DLD1 (cell line): ENCODE results near the gene RASGEF1B.

Source experiments
- in situ Hi-C: cut with HindIII; loops from 2 replicates; pipeline ENCODE4 v1.10.0; 2017; ENCODE audit warnings: low sequenced_read_pairs

The RASGEF1B gene

GRCh38 chr4:81471588-81472280 is at the start of gene RASGEF1B:
Gene RASGEF1B, minus strand, starts transcription at chr4:81471907. Its CDS starts 12,399 bp downstream, at chr4:81459508.
- in situ Hi-C loops, result no loop called here

- in situ Hi-C loops, result no loop called here
Observed at GRCh38 chr4:81519856-81520255, 48.1 kb upstream of the RASGEF1B start.

- in situ Hi-C loops, result no loop called here
Observed at GRCh38 chr4:81519427-81519773, 47.7 kb upstream of the RASGEF1B start.

GRCh38 chr4:81518762-81519426 is 47.2 kb upstream of the RASGEF1B start:
- in situ Hi-C loops, result no loop called here

GRCh38 chr4:81516241-81516640 is 44.5 kb upstream of the RASGEF1B start:
- in situ Hi-C loops, result no loop called here

- in situ Hi-C loops, result no loop called here
Observed at GRCh38 chr4:81512757-81513501, 41.2 kb upstream of the RASGEF1B start.

- in situ Hi-C loops, result no loop called here
Observed at GRCh38 chr4:81512001-81512756, 40.5 kb upstream of the RASGEF1B start.

GRCh38 chr4:81510643-81511178 is 39.0 kb upstream of the RASGEF1B start:
- in situ Hi-C loops, result no loop called here

GRCh38 chr4:81509822-81510221 is 38.1 kb upstream of the RASGEF1B start:
- in situ Hi-C loops, result no loop called here

GRCh38 chr4:81509191-81509590 is 37.5 kb upstream of the RASGEF1B start:
- in situ Hi-C loops, result no loop called here

GRCh38 chr4:81508411-81509185 is 36.9 kb upstream of the RASGEF1B start:
- in situ Hi-C loops, result no loop called here

- in situ Hi-C loops, result no loop called here
Observed at GRCh38 chr4:81507530-81507929, 35.8 kb upstream of the RASGEF1B start.

GRCh38 chr4:81506731-81507130 is 35.0 kb upstream of the RASGEF1B start:
- in situ Hi-C loops, result no loop called here

- in situ Hi-C loops, result no loop called here
Observed at GRCh38 chr4:81505726-81506125, 34.0 kb upstream of the RASGEF1B start.

- in situ Hi-C loops, result no loop called here
Observed at GRCh38 chr4:81505004-81505598, 33.4 kb upstream of the RASGEF1B start.

GRCh38 chr4:81504112-81505003 is 32.7 kb upstream of the RASGEF1B start:
- in situ Hi-C loops, result no loop called here

- in situ Hi-C loops, result no loop called here
Observed at GRCh38 chr4:81503586-81503985, 31.9 kb upstream of the RASGEF1B start.

- in situ Hi-C loops, result no loop called here
Observed at GRCh38 chr4:81502564-81502963, 30.9 kb upstream of the RASGEF1B start.

- in situ Hi-C loops, result no loop called here
Observed at GRCh38 chr4:81499840-81500239, 28.1 kb upstream of the RASGEF1B start.
